ENCODE measurements around the gene CHMP4B.

- TF ChIP-seq CTCF (IDR thresholded peaks at IDR 0.05), result no peak
- no peak for TF ChIP-seq EP300 (IDR thresholded peaks at IDR 0.05)
- TF ChIP-seq POLR2A (IDR thresholded peaks at IDR 0.05), result no peak
- no peak for TF ChIP-seq POLR2AphosphoS5 (IDR thresholded peaks at IDR 0.05)
Observed at GRCh38 chr20:33765592-33765991, 45.6 kb upstream of the CHMP4B start.
